Smooth muscle cell (in vitro differentiated cells): ENCODE data around the gene ABCA7. TPM values are rescaled to one million over a fixed set of nuclear protein-coding genes. Genes with fewer than 3 reads are reported as not detected.

Experiments used
- DNase-seq: peaks from one replicate; lab custom pipeline; 2025; ENCODE audit not compliant: unreplicated experiment; lab: John Stamatoyannopoulos, UW
- H2AFZ ChIP-seq: fragments of 200-600 bp; sonication (generic); 2 replicates; pipeline ENCODE4 v1.6.0; 2016; ENCODE audit warnings: antibody characterized with exemption, low read depth, mild to moderate bottlenecking
- H3F3A ChIP-seq: fragments of 200-600 bp; sonication (generic); 2 replicates; pipeline ENCODE4 v1.6.0; 2017; ENCODE audit warnings: antibody characterized with exemption, low read depth
- H3K27ac ChIP-seq: fragments of 200-600 bp; sonication (generic); 2 replicates; pipeline ENCODE4 v1.5.1; 2016; ENCODE audit warnings: low read depth, mild to moderate bottlenecking
- H3K27me3 ChIP-seq: fragments of 200-600 bp; sonication (generic); 2 replicates; pipeline ENCODE4 v1.6.1; 2016; ENCODE audit warnings: low read depth, mild to moderate bottlenecking
- H3K36me3 ChIP-seq: fragments of 200-600 bp; sonication (generic); 2 replicates; pipeline ENCODE4 v1.5.1; 2016; ENCODE audit warnings: low read depth
- H3K4me1 ChIP-seq: fragments of 200-600 bp; sonication (generic); 2 replicates; pipeline ENCODE4 v1.5.1; 2016; ENCODE audit warnings: low read depth
- H3K4me2 ChIP-seq: fragments of 200-600 bp; sonication (generic); 2 replicates; pipeline ENCODE4 v1.6.0; 2016; ENCODE audit warnings: mild to moderate bottlenecking
- H3K4me3 ChIP-seq: fragments of 200-600 bp; sonication (generic); 2 replicates; pipeline ENCODE4 v1.5.1; 2016; ENCODE audit warnings: mild to moderate bottlenecking
- H3K79me2 ChIP-seq: fragments of 200-600 bp; sonication (generic); 2 replicates; pipeline ENCODE4 v1.6.0; 2016; ENCODE audit warnings: low read depth, mild to moderate bottlenecking
- H3K9ac ChIP-seq: fragments of 200-600 bp; sonication (generic); 2 replicates; pipeline ENCODE4 v1.6.0; 2016; ENCODE audit warnings: low read depth
- H3K9me3 ChIP-seq: fragments of 200-600 bp; sonication (generic); replicated peaks from 2 replicates; pipeline ENCODE4 v1.5.1; 2016; ENCODE audit warnings: low read depth
- H4K20me1 ChIP-seq: fragments of 200-600 bp; sonication (generic); 2 replicates; pipeline ENCODE4 v1.6.0; 2016; ENCODE audit warnings: low read depth
- WGBS: methylation state at CpG from one replicate; pipeline ENCODE4 v1.1.7; 2016; ENCODE audit warnings: low lambda C conversion rate; 5-methylcytosine and 5-hydroxymethylcytosine counted together
- polyA plus RNA-seq: library from polyadenylated mRNA; unstranded; fragments of >200 nt; fragmentation: Nextera tagmentation; extraction: Ambion mirVana; gene quantifications from 2 replicates; pipeline ENCODE4 v1.2.1, GENCODE V29; 2016
- total RNA-seq: library from RNA; depleted of rRNA; stranded (reverse); fragments of >200 nt; gene quantifications from 2 replicates; pipeline ENCODE4 v1.2.3, GENCODE V29; 2014
- TF ChIP-seq, protein P1 (sequence below): fragments of 200-600 bp; sonication (generic); IDR thresholded peaks from 2 replicates; pipeline ENCODE4 v1.5.1; 2017; ENCODE audit warnings: borderline replicate concordance, mild to moderate bottlenecking, antibody characterized with exemption; ENCODE audit not compliant: insufficient read depth, poor library complexity, severe bottlenecking

Gene ABCA7
- total and polyA plus RNA-seq, 2 experiments from 2014 or later = 4.1 to 11.8 TPM

DNA sequence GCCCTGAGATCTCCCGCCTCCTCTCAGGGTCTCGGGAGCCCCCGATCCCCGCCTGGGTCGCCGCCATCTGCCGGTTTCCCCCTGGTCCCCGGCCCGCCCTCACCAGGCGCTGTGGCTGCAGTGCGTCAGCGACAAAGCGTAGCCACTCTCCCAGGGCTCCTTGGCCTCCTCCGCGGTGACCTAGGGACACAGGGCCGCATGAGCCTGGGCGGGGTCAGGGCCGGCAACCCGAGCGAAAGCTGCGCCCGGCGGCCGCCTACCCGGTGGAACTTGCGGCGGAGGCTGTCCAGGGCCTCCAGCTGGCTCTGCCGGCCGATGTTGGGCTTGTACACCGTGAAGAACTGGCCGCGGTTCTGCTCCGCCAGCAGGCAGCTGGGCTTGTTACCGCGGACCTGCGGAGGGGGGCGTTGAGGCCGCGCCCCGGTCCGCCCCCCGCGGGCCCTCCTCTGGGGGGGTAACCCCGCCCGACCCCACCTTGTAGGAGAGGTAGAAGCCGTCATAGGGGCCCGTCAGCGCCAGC lies 69.2 kb downstream of the ABCA7 start:
- no peak for DNase-seq
- H3K9me3 ChIP-seq = no peaks in the 10 kb centered on the region
- H4K20me1 ChIP-seq = peaks cover 32% of the 10 kb centered on the region
- H2AFZ ChIP-seq = no peak overlapping the region
- no peak overlapping the region for H3K9ac ChIP-seq
- H3K36me3 ChIP-seq = no peaks in the 10 kb centered on the region
- TF ChIP-seq, protein P1, sequence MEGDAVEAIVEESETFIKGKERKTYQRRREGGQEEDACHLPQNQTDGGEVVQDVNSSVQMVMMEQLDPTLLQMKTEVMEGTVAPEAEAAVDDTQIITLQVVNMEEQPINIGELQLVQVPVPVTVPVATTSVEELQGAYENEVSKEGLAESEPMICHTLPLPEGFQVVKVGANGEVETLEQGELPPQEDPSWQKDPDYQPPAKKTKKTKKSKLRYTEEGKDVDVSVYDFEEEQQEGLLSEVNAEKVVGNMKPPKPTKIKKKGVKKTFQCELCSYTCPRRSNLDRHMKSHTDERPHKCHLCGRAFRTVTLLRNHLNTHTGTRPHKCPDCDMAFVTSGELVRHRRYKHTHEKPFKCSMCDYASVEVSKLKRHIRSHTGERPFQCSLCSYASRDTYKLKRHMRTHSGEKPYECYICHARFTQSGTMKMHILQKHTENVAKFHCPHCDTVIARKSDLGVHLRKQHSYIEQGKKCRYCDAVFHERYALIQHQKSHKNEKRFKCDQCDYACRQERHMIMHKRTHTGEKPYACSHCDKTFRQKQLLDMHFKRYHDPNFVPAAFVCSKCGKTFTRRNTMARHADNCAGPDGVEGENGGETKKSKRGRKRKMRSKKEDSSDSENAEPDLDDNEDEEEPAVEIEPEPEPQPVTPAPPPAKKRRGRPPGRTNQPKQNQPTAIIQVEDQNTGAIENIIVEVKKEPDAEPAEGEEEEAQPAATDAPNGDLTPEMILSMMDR = no peak
- no peak overlapping the region for H3K27ac ChIP-seq
- peaks cover 6% of the 10 kb centered on the region for H3K4me1 ChIP-seq
- no peaks in the 10 kb centered on the region for H3K27me3 ChIP-seq
- no peaks in the 10 kb centered on the region for H3K79me2 ChIP-seq
- no peak overlapping the region for H3K4me2 ChIP-seq
- H3K4me3 ChIP-seq = no peak overlapping the region
- 96% methylated on average over 35 of the region's 48 CpGs for WGBS
- H3F3A ChIP-seq = peaks cover 21% of the 10 kb centered on the region

DNA sequence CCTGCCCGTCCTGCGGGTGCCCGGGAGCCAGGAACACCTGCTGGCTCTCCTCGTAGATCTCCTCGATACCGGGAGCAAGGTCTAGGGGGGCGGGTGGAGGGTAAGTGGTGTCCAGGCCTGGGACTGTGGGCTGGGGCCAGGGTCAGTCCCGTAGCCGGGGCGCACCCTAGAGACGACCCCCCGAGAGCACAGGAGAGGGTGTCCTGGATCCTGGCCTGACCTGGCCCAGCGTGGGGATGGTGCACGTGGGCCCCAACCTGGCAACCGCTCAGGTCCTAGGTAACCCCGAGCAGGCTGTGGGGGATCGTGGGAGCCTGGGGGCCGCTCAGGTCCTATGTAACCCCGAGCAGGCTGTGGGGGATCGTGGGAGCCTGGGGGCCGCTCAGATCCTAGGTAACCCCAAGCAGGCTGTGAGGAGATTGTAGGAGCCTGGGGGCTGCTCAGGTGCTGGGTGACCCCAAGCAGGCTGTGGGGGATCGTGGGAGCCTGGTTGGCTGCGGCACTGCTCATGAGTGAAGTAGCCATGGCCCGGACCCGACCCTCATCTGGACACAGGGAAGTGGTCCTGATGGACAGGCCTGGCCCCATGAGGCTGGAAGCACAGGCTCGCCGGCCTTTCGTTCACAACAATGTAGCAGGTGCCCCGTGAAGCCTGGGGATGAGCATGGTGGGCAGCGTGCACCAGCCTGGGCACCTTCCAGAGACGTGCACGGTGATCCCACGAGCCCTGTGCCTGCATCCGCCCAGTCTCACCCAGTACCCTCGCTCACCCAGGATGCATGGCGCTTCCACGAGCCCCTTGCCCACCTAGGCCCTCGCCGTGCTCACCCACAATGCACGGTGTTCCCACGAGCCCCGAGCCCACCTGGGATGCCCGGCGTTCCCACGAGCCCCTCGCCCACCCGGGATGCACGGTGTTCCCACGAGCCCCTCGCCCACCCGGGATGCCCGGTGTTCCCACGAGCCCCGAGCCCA lies 70.1 kb downstream of the ABCA7 start:
- Histone ChIP-seq H3K27ac (no peak overlapping the region), H3K79me2 (no peaks in the 10 kb centered on the region), H3K4me3 (no peak overlapping the region), H4K20me1 (peaks cover 29% of the 10 kb centered on the region), H3K4me1 (peaks cover 6% of the 10 kb centered on the region), H3K4me2 (no peak overlapping the region), H3K9ac (no peak overlapping the region), H3K36me3 (no peaks in the 10 kb centered on the region), H3F3A (peaks cover 26% of the 10 kb centered on the region), H3K27me3 (no peaks in the 10 kb centered on the region), H3K9me3 (no peaks in the 10 kb centered on the region), H2AFZ (no peak overlapping the region)
- no peak for DNase-seq
- 97% methylated on average over 38 of the region's 54 CpGs for WGBS
- TF ChIP-seq, protein P1 = no peak

DNA sequence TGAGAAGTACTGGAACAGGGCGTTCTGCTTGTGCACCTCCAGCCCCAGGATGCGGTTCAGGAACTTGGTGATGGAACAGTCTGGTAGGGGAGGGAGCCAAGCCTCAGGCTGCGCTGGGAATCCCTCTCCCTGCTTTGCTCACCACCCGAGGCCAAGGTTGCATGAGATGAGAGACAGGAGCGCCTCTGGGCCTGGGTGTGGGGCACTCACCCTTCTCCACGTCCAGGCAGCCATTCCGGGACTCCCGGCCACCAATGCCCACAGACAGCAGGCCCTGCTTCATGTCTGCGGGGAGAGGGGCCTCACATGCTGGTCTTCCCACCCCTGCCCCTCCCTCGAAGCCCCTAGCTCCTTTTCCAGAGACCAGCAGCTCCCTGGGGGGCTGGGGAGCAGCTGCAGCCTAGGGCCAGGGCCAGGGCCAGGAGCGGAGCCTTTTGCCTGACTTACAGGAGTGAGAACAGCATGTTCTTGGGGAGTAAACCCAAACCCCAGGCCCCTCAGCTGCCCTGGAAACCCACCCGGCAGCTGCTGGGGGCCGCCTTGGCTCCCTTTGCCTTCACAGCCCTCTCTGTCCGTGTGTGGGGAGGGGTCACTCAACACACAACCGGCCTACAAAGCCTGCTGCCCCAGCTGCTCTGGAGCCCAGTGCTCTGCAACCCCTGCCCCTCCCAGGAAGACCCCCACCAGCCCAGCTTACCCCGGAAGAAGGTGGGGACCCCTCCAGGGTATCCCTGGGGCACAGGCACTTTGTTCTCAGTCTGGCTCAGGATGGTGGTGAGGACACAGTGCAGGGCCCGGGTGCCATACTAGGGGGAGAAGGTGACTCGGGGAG lies 71.1 kb downstream of the ABCA7 start:
- Histone ChIP-seq H3K9ac (no peak overlapping the region), H3K4me1 (no peaks in the 10 kb centered on the region), H4K20me1 (peaks cover 19% of the 10 kb centered on the region), H3K36me3 (no peaks in the 10 kb centered on the region), H3K27me3 (no peaks in the 10 kb centered on the region), H3K79me2 (no peaks in the 10 kb centered on the region), H3K4me3 (no peak overlapping the region), H2AFZ (no peak overlapping the region), H3K27ac (no peak overlapping the region), H3F3A (peaks cover 27% of the 10 kb centered on the region), H3K9me3 (no peaks in the 10 kb centered on the region), H3K4me2 (no peak overlapping the region)
- 91% methylated on average over 17 of the region's 18 CpGs for WGBS
- TF ChIP-seq, protein P1 = no peak
- DNase-seq = no peak
